HG03103 (cell line): ENCODE measurements around the gene ARL5C.

Source experiments
- ATAC-seq: cut with Tn5 transposase; IDR thresholded peaks from one replicate; pipeline ENCODE4 v1.9.1; 2021; ENCODE audit warnings: low read depth; ENCODE audit not compliant: unreplicated experiment

The ARL5C gene

DNA sequence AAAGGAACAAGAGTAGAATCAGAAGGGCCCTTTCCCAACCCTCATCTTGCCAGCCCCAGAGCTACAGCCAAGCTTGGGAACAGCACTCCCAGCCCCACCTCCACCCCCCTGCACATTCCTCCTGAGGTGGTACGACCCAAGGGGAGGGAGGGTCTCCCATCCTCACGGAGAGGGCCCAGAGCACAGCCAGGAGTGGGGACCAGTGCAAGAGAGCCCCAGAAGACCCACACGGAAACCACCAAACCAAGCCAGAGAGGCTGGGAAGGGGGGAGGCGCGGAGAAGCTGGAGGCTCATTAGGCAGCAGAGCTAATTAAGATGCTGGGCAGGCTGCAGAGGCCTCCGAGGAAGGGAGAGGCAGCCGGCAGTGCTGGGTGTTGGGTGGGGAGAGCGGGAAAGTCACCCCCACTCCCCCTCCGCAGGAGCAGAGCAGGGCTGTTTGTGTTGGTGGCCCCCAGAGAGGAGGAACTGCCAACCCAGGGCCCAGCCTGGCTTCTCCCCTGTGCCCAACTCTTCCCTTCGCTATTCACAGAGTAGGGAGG, 29.1 kb upstream of the ARL5C start:
- ATAC-seq = no peak

DNA sequence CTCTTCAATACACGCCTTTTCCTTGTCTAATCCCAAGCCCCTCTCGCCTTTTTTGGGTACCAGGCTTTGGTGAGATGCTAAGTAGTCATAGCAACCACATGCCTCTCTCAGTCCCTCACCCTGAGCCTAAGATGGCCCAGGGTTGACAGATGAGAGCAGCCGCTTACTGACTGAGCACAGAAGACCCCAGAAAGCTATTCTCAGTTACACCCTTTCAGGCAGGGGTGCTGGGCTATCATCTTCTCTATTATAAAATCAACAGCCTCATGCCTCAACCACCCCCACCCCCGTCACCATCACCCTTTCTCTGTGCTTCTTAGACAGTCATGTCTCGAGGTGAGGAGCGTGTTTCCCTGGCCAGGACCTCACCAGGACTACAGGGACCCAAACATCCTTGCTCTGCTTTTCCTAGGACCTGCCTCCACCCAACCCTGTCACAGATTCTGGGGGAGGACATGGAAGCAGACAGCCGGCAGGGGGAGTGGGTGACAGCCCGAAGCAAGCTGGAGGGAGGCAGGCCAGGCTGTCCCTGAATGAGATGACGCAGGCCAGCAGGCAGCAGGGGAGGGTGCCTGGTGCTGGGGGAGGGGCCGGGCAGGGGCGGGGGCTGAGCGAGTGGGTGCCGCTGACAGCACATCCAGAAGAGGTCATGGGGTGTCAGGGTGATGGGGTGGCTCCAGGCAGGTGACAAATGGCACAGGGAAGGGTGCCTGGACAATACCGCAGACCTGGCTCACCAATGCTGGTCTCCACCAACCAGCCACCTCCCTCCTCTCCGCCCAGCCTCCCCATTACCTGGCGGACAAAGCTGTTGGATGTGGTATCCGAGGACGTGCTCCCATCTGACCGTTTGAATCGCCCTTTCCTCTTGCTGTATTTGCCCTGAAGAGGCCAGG, 28.4 kb upstream of the ARL5C start:
- ATAC-seq = no peak

- no peak for ATAC-seq
Measured at GRCh38 chr17:39193346-39193745, 27.4 kb upstream of the ARL5C start.

DNA sequence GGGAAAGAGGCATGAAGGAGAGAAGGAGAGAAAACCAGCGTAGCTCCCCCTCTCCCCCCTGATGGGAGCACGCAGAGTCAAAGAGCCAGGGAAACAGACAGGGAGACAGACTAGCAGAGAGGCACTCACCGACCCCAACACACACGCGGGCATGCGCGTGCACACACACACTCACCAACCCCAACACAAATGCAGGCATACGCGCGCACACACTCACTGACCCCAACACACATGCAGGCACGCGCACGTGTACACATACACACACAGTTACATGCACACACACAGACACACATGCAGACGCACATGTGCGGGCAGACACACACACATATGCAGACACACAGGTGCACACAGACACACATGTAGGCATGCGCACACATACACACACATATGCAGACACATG, 26.9 kb upstream of the ARL5C start:
- ATAC-seq = no peak

- ATAC-seq = no peak
Measured at GRCh38 chr17:39191750-39192510, 26.0 kb upstream of the ARL5C start.

DNA sequence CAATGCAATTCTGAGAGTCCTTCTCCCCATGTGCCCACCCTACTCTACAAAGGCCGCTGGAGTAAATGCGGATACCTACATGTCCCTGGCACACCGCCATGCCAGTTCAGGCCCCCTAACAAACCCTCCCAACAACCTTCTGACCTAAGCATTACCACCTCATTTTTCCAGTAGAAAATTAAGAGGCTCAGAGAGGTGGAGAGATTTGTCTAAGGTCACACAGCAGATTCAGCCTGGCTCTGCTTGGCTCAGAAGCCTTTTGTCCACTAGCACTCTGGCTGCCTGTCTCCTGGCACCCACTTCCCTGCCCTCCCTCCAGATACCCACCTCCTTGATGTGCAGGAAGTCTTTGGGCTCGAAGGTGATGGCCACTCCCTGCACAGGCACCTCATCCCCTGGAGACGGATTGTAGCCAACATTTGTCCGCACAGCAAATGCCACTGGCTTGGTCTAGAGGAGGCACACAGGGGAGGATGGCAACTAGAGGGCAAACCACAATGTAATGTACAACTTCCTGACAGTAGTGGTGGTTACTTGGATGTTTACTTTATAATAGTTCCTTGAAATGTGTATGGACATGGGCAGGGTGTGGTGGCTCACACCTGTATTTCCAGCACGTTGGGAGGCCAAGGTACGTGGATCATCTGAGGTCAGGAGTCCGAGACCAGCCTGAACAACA, 21.3 kb upstream of the ARL5C start:
- no peak for ATAC-seq

- ATAC-seq = no peak
Measured at GRCh38 chr17:39186481-39187002, 20.6 kb upstream of the ARL5C start.

GRCh38 chr17:39183720-39184119, 17.8 kb upstream of the ARL5C start:
- no peak for ATAC-seq

GRCh38 chr17:39183045-39183444, 17.1 kb upstream of the ARL5C start:
- ATAC-seq = no peak

DNA sequence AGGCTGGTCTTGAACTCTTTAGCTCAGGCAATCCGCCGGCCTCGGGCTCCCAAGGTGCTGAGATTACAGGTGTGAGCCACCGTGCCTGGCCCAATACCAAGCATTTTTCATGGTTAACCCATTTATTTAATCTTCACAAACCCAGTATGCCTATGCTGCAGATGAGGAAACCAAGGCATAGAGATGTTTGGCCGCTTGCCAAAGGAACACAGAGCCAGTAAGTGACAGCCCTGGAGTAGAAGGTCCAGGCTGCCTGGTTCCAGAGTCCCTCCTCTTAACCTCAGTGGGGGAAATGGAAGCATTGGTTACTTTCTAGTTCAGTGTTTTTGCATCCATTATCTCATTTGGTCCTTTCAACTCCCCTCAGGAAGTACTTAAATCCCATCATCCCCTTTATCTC, 15.3 kb upstream of the ARL5C start:
- ATAC-seq = no peak

DNA sequence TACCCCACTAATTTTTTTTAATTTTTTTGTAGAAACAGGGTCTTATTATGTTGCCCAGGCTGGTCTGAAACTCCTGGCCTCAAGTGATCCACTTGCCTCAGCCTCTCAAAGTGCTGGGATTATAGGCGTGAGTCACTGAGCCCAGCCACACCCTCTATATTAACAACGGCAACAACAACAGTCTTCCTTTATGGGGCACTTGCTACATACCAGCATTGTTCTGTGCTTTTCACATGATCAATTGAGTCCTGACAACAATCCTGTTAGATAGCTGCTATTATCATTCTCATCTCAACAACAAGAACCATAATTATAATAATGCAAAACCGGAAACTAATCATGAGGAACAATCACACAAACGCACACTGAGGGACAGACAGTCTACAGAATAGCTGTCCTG, 12.6 kb upstream of the ARL5C start:
- no peak for ATAC-seq

GRCh38 chr17:39177256-39177655, 11.3 kb upstream of the ARL5C start:
- ATAC-seq = no peak

- ATAC-seq = no peak
Measured at GRCh38 chr17:39175695-39176093, 9.7 kb upstream of the ARL5C start.

GRCh38 chr17:39174920-39175694, 9.1 kb upstream of the ARL5C start:
- ATAC-seq = no peak

DNA sequence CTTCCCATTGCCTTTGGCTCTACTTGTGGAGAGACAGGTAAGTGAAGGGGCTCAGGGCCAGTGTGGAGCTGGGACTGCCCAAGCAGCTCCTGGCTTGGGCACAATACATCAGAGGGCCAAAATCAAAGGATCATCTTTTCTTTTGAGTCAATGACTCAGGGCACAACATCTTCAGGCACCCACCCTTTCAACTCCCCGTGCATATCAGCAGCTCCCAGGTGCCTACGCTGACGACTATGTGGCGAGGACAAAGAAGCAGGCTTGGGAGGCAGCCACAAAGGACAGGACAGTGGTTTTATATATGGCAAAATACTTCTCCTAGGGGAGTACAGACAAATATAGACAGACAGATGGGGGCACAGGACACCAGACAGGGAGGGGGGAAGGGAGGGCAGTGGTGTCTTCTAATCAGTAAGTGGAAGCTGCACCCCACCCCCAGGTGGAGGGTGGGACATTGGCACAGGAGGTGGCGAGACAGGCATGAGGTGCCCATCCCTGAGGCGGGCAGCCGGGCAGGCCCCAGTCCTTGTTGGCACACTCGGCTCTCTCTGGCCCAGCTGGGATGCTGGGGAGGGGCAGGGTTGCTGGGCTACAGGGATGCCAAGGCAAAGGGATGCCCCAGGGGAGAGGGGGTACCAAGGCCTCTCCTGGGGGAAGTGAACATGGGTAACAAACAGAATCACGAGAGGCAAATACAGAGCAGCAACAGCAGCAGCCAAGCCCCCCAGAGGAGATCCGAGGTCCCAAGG, 7.7 kb upstream of the ARL5C start:
- ATAC-seq = no peak

DNA sequence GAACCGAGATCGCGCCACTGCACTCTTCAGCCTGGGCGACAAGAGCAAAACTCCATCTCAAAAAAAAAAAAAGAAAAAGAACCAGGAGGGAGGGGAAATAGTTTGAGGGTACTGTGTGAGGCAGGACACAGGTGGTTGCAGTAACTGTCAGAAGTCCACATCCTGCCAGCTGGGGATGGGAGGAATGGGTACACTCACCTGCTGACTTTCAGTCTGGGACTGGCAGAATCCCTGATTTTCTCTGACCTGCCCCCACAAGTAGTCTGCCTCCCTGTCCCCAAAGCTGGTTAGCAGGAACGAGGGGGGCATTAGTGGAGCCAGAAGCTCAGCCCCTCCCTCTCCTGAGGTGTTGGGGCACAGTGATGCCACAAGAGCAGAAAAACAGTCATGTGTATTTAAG, 7.1 kb upstream of the ARL5C start:
- no peak for ATAC-seq

DNA sequence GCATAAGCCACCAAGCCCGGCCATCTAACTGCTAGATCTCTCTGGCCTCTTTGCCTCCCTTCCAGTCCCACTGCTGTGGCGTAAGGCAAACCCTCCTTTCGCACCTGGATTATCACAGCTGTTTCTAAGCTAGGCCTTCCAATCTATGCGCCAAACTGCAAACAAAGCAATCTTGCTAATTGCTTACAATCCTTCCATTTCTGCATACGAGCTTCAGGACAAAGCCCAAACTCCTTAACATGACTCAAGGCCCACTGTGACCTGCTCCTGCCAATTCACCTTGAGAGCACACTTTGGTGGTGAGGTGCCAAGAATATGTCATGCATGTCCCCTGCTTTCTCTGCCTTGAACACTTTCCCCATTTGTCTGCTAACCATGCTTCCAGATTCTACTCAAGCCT, 6.0 kb upstream of the ARL5C start:
- ATAC-seq = no peak

DNA sequence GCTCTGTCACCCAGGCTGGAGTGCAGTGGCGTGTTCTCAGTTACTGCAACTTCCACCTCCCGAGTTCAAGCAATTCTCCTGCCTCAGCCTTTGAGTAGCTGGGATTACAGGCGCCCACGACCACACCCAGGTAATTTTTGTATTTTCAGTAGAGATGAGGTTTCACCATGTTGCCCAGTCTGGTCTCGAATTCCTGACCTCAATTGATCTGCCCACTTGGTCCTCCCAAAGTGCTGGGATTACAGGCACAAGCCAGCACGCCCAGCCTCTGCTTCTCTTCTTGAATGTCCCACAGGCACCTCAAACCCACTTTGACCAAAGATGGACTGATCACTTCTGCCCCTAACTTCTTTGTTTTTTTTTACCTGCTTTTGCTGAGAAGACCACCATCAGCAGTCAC, 4.6 kb upstream of the ARL5C start:
- ATAC-seq = no peak

DNA sequence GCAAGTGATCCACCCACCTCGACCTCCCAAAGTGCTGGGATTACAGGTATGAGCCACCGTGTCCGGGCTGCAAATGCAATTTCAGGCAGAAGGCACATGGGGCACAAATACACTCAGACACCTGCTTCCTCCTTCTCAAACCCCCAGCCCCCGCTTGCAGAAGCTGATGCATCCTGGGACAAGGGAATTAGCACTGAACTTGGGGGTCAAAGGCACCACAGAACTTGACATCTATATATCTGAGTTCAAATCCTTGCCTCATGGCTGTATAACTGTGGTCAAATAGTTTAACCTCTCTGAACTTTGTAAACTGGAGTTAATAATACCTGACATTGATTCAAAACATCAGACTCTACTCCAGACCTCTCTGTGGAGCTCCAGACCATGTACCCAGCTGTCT, 4.1 kb upstream of the ARL5C start:
- no peak for ATAC-seq
